WTC11 (cell line): ENCODE data around the gene CADM1. TPM values are rescaled to one million over a fixed set of nuclear protein-coding genes. Genes with fewer than 3 reads are reported as not detected.

Experiments
- ATAC-seq: fragments of 200-7000 bp; cut with Tn5 transposase; 2 replicates; pipeline ENCODE4 v1.10.0; 2021; ENCODE audit warnings: mild to moderate bottlenecking, moderate library complexity
- CTCF ChIA-PET: fragments of 300-600 bp; sonication (Branson Sonifier 250); formaldehyde crosslinking; loops from one replicate; lab custom pipeline; 2021; ENCODE audit warnings: antibody characterized with exemption; lab: Charles Lee
- POLR2A ChIA-PET: fragments of 350-600 bp; sonication (Branson Sonifier 250); formaldehyde crosslinking; loops from one replicate; lab custom pipeline; 2021; ENCODE audit warnings: antibody characterized with exemption; lab: Charles Lee
- DNase-seq: peaks from one replicate; pipeline ENCODE4 v3.0.0; 2021; ENCODE audit warnings: low spot score
- H3K27ac Mint-ChIP-seq: 2 replicates; pipeline ENCODE4 v1.8.0; 2021; ENCODE audit warnings: mixed read lengths
- H3K27me3 Mint-ChIP-seq: 2 replicates; pipeline ENCODE4 v1.8.0; 2021; ENCODE audit warnings: low read depth, mild to moderate bottlenecking, moderate library complexity, mixed read lengths
- H3K36me3 Mint-ChIP-seq: 2 replicates; pipeline ENCODE4 v1.8.0; 2021; ENCODE audit warnings: mixed read lengths
- H3K4me1 Mint-ChIP-seq: 2 replicates; pipeline ENCODE4 v1.8.0; 2022; ENCODE audit warnings: mixed read lengths
- H3K4me3 Mint-ChIP-seq: 2 replicates; pipeline ENCODE4 v1.8.0; 2021; ENCODE audit warnings: mild to moderate bottlenecking, moderate library complexity, mixed read lengths
- H3K9me3 Mint-ChIP-seq: 2 replicates; pipeline ENCODE4 v1.8.0; 2021; ENCODE audit warnings: mixed read lengths
- ATF1 ChIP-seq: sonication (generic); formaldehyde crosslinking; IDR thresholded peaks from 2 replicates; pipeline ENCODE4 v1.8.1; 2023; ENCODE audit warnings: mild to moderate bottlenecking, moderate library complexity, missing genetic modification reagents
- CBFB ChIP-seq: sonication (generic); formaldehyde crosslinking; IDR thresholded peaks from 2 replicates; pipeline ENCODE4 v1.8.1; 2022; ENCODE audit warnings: mild to moderate bottlenecking, low read depth, missing genetic modification reagents
- CREB1 ChIP-seq: sonication (generic); formaldehyde crosslinking; IDR thresholded peaks from 2 replicates; pipeline ENCODE4 v1.8.0; 2023; ENCODE audit warnings: mild to moderate bottlenecking, missing genetic modification reagents
- EMX1 ChIP-seq: fragments of 250-450 bp; sonication (Bioruptor Pico); IDR thresholded peaks from 2 replicates; pipeline ENCODE4 v1.8.0; 2021; ENCODE audit warnings: mild to moderate bottlenecking
- ESRRA ChIP-seq: sonication (generic); formaldehyde crosslinking; IDR thresholded peaks from 2 replicates; pipeline ENCODE4 v1.8.1; 2022; ENCODE audit warnings: mild to moderate bottlenecking, missing genetic modification reagents, borderline replicate concordance
- NR3C1 ChIP-seq: sonication (generic); formaldehyde crosslinking; conservative IDR thresholded peaks from 2 replicates; pipeline ENCODE4 v1.8.1; 2023; ENCODE audit warnings: low read depth, mild to moderate bottlenecking, missing genetic modification reagents
- PRRX2 ChIP-seq: fragments of 250-450 bp; sonication (Bioruptor Pico); IDR thresholded peaks from 2 replicates; pipeline ENCODE4 v1.8.0; 2021; ENCODE audit warnings: mild to moderate bottlenecking
- RELA ChIP-seq: sonication (generic); formaldehyde crosslinking; IDR thresholded peaks from 2 replicates; pipeline ENCODE4 v1.8.1; 2022; ENCODE audit warnings: missing genetic modification reagents, mild to moderate bottlenecking, borderline replicate concordance
- ZBTB21 ChIP-seq: sonication (generic); formaldehyde crosslinking; IDR thresholded peaks from 2 replicates; pipeline ENCODE4 v1.8.1; 2023; ENCODE audit warnings: mild to moderate bottlenecking, missing genetic modification reagents, borderline replicate concordance
- ZNF138 ChIP-seq: sonication (generic); formaldehyde crosslinking; conservative IDR thresholded peaks from 2 replicates; pipeline ENCODE4 v1.8.1; 2022; ENCODE audit warnings: mild to moderate bottlenecking, moderate library complexity, missing genetic modification reagents
- ZNF232 ChIP-seq: sonication (generic); formaldehyde crosslinking; IDR thresholded peaks from 2 replicates; pipeline ENCODE4 v1.8.0; 2022; ENCODE audit warnings: mild to moderate bottlenecking, missing genetic modification reagents
- ZNF317 ChIP-seq: sonication (generic); formaldehyde crosslinking; IDR thresholded peaks from 2 replicates; pipeline ENCODE4 v1.8.1; 2023; ENCODE audit warnings: low read depth, mild to moderate bottlenecking, moderate library complexity, missing genetic modification reagents, borderline replicate concordance
- ZNF396 ChIP-seq: fragments of 250-450 bp; sonication (Bioruptor Pico); IDR thresholded peaks from 2 replicates; pipeline ENCODE4 v1.8.0; 2021; ENCODE audit warnings: mild to moderate bottlenecking, moderate library complexity, borderline replicate concordance
- ZNF671 ChIP-seq: fragments of 250-450 bp; sonication (Bioruptor Pico); IDR thresholded peaks from 2 replicates; pipeline ENCODE4 v1.8.0; 2021; ENCODE audit warnings: mild to moderate bottlenecking
- total RNA-seq: library from RNA; stranded (reverse); gene quantifications from 3 replicates; pipeline ENCODE4 v1.2.3, GENCODE V29; 2021
- TF ChIP-seq, protein P1 (sequence below): sonication (generic); formaldehyde crosslinking; IDR thresholded peaks from 2 replicates; pipeline ENCODE4 v1.8.1; 2022; ENCODE audit warnings: low read depth, mild to moderate bottlenecking, moderate library complexity, missing genetic modification reagents, borderline replicate concordance
- TF ChIP-seq, protein P2 (sequence below): fragments of 250-450 bp; sonication (Bioruptor Pico); IDR thresholded peaks from 2 replicates; pipeline ENCODE4 v1.9.0; 2021; ENCODE audit warnings: mild to moderate bottlenecking
- TF ChIP-seq, protein P3 (sequence below): sonication (generic); formaldehyde crosslinking; IDR thresholded peaks from 2 replicates; pipeline ENCODE4 v1.8.0; 2022; ENCODE audit warnings: mild to moderate bottlenecking, missing genetic modification reagents
- TF ChIP-seq, protein P4 (sequence below): sonication (generic); formaldehyde crosslinking; IDR thresholded peaks from 2 replicates; pipeline ENCODE4 v1.8.1; 2023; ENCODE audit warnings: mild to moderate bottlenecking, moderate library complexity, missing genetic modification reagents

The CADM1 gene
- total RNA-seq, 1 experiment from 2014 or later: 26.8 TPM

DNA sequence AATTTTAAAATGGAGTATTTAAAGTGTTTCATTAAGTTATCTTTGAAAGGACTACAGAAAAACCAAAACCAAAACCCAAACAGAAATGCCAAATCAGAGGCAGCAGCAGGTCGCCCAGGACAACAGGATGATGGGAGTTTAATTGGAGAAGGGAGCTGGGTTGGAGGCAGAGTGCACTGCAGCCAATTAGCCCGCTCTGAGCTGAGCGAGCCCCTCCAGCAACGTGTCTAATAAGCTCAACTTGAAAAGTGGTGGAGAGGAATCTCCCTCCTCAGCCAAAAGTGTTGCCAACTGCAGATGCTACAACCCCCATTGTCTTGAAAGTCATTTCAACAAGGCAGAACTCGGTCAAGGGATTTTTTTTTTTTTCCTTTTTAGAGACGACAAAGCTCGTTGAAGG is 323.9 kb downstream of the CADM1 start:
- POLR2A ChIA-PET: interaction anchor here (0.7 to 1.2 kb wide), 2 partner anchors 12 to 347 kb away, joined by 3 read pairs; no protein-coding TSS in a partner anchor
- H3K27ac Mint-ChIP-seq: no peak overlapping the region
- no peak for ATAC-seq
- TF ChIP-seq ZBTB21 (CRISPR knock-in tag) (no peak), ZNF396 (CRISPR knock-in tag) (no peak), ZNF138 (CRISPR knock-in tag) (no peak), EMX1 (CRISPR knock-in tag) (no peak), ATF1 (CRISPR knock-in tag) (no peak), CBFB (CRISPR knock-in tag) (no peak), PRRX2 (no peak), CREB1 (CRISPR knock-in tag) (no peak), NR3C1 (CRISPR knock-in tag) (no peak), ZNF232 (CRISPR knock-in tag) (no peak), ZNF671 (no peak), ESRRA (no peak), ZNF317 (CRISPR knock-in tag) (no peak)
- TF ChIP-seq, protein P1, sequence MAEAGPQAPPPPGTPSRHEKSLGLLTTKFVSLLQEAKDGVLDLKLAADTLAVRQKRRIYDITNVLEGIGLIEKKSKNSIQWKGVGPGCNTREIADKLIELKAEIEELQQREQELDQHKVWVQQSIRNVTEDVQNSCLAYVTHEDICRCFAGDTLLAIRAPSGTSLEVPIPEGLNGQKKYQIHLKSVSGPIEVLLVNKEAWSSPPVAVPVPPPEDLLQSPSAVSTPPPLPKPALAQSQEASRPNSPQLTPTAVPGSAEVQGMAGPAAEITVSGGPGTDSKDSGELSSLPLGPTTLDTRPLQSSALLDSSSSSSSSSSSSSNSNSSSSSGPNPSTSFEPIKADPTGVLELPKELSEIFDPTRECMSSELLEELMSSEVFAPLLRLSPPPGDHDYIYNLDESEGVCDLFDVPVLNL (CRISPR knock-in tag): no peak
- TF ChIP-seq, protein P2, sequence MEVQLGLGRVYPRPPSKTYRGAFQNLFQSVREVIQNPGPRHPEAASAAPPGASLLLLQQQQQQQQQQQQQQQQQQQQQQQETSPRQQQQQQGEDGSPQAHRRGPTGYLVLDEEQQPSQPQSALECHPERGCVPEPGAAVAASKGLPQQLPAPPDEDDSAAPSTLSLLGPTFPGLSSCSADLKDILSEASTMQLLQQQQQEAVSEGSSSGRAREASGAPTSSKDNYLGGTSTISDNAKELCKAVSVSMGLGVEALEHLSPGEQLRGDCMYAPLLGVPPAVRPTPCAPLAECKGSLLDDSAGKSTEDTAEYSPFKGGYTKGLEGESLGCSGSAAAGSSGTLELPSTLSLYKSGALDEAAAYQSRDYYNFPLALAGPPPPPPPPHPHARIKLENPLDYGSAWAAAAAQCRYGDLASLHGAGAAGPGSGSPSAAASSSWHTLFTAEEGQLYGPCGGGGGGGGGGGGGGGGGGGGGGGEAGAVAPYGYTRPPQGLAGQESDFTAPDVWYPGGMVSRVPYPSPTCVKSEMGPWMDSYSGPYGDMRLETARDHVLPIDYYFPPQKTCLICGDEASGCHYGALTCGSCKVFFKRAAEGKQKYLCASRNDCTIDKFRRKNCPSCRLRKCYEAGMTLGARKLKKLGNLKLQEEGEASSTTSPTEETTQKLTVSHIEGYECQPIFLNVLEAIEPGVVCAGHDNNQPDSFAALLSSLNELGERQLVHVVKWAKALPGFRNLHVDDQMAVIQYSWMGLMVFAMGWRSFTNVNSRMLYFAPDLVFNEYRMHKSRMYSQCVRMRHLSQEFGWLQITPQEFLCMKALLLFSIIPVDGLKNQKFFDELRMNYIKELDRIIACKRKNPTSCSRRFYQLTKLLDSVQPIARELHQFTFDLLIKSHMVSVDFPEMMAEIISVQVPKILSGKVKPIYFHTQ (CRISPR knock-in tag): no peak
- TF ChIP-seq, protein P3, sequence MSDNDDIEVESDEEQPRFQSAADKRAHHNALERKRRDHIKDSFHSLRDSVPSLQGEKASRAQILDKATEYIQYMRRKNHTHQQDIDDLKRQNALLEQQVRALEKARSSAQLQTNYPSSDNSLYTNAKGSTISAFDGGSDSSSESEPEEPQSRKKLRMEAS: no peak
- TF ChIP-seq, protein P4, sequence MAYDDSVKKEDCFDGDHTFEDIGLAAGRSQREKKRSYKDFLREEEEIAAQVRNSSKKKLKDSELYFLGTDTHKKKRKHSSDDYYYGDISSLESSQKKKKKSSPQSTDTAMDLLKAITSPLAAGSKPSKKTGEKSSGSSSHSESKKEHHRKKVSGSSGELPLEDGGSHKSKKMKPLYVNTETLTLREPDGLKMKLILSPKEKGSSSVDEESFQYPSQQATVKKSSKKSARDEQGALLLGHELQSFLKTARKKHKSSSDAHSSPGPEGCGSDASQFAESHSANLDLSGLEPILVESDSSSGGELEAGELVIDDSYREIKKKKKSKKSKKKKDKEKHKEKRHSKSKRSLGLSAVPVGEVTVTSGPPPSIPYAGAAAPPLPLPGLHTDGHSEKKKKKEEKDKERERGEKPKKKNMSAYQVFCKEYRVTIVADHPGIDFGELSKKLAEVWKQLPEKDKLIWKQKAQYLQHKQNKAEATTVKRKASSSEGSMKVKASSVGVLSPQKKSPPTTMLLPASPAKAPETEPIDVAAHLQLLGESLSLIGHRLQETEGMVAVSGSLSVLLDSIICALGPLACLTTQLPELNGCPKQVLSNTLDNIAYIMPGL (CRISPR knock-in tag): no peak
- TF ChIP-seq, all 79 proteins: peak for 0
- DNase-seq: no peak
- CTCF ChIA-PET: interaction anchor here (3.1 kb wide), 1 partner anchor 36 kb away, joined by 12 read pairs; no protein-coding TSS in a partner anchor
- Mint-ChIP-seq H3K4me3 (no peak overlapping the region), H3K27me3 (no peaks in the 10 kb centered on the region), H3K4me1 (peaks cover 37% of the 10 kb centered on the region), H3K9me3 (no peaks in the 10 kb centered on the region), H3K36me3 (no peaks in the 10 kb centered on the region)

DNA sequence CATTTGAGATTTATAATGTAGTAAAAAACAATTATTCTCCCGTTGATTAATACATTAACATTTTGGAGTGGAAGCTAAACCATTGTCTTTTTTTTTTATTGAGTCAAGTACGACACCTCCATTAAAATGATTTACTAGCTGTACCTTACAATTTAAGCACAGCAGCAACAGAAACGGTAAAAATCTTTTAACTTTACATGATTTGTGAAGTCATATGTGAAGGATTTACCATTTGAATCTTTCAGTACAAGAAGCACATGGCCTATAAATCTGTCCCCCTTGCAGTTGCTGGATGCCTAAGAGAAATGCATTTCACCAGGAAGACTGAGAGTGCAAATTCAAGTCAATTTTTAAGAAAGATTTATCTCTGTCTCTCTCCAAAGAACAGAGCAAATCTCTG is 324.6 kb downstream of the CADM1 start:
- Mint-ChIP-seq H3K4me3 (no peak overlapping the region), H3K36me3 (no peaks in the 10 kb centered on the region), H3K27ac (no peak overlapping the region), H3K4me1 (peaks cover 43% of the 10 kb centered on the region), H3K9me3 (no peaks in the 10 kb centered on the region), H3K27me3 (no peaks in the 10 kb centered on the region)
- TF ChIP-seq ZNF317 (CRISPR knock-in tag): no peak
- no peak for TF ChIP-seq RELA (CRISPR knock-in tag)
- CTCF ChIA-PET: no interaction called here
- DNase-seq: no peak
- POLR2A ChIA-PET: interaction anchor here (0.6 kb wide), 1 partner anchor 20 kb away, joined by 4 read pairs; no protein-coding TSS in a partner anchor
- ATAC-seq: no peak
